ENCODE data around the gene ZBTB38.
A peak's percentile ranks its signal among the peaks of the same experiment; 100 is the strongest.

ZBTB38 gene

DNA sequence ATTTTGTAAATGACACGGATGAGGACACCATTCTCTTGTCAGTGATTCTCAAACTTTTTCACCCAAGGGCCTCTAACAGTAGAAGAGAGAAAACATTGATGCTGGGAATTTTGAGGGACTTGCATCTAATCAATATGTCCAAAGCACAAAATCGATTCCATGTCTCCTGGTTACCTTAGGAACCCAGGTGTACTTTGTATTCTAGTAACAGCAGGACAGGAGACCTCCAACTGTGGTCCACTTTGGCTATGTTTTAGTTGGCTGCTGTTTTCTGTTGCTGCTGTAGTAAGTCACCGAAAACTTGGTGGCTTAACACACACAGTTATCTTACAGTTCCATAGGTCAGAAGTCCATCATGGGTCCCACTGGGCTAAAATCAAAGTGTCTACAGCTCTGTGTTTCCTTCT lies 24.4 kb upstream of the ZBTB38 start:
- no peak for DNase-seq
- H3K4me1 Mint-ChIP-seq, result peaks cover 9% of the 10 kb centered on the region
- no peak overlapping the region for H3K27ac Mint-ChIP-seq
- peaks cover 6% of the 10 kb centered on the region for H3K27me3 Mint-ChIP-seq (ENCODE audit: low read depth, poor library complexity)
- no peaks in the 10 kb centered on the region for H3K36me3 Mint-ChIP-seq (ENCODE audit: low read depth)
- no peak overlapping the region for H3K4me3 Mint-ChIP-seq
- TF ChIP-seq, protein P1, sequence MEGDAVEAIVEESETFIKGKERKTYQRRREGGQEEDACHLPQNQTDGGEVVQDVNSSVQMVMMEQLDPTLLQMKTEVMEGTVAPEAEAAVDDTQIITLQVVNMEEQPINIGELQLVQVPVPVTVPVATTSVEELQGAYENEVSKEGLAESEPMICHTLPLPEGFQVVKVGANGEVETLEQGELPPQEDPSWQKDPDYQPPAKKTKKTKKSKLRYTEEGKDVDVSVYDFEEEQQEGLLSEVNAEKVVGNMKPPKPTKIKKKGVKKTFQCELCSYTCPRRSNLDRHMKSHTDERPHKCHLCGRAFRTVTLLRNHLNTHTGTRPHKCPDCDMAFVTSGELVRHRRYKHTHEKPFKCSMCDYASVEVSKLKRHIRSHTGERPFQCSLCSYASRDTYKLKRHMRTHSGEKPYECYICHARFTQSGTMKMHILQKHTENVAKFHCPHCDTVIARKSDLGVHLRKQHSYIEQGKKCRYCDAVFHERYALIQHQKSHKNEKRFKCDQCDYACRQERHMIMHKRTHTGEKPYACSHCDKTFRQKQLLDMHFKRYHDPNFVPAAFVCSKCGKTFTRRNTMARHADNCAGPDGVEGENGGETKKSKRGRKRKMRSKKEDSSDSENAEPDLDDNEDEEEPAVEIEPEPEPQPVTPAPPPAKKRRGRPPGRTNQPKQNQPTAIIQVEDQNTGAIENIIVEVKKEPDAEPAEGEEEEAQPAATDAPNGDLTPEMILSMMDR (IDR thresholded peaks at IDR 0.05), result no peak
- H3K9me3 Mint-ChIP-seq, result peaks cover 14% of the 10 kb centered on the region

DNA sequence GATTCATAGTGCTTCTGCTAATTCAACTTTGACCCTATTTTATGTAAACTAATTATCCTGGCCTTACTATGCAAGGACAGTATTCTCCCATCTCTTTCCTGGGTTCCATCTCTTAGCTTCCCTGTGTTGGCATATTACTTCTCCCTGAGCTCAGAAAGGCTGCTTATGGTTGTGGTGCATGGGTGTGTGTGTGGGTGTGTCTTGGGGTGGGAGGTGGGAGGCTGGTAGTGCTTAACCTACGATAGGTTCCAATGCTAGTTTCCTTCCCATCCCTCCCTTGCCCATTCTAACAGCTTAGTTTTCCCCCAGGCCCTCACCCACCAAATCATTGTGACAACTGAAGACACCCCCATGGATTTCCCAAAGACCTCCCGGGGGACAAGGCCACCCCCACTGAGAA lies 22.8 kb upstream of the ZBTB38 start:
- no peak overlapping the region for H3K27ac Mint-ChIP-seq
- H3K27me3 Mint-ChIP-seq (ENCODE audit: low read depth, poor library complexity), result peaks cover 4% of the 10 kb centered on the region
- TF ChIP-seq, protein P1 (IDR thresholded peaks at IDR 0.05), result no peak
- no peak for DNase-seq
- no peaks in the 10 kb centered on the region for H3K36me3 Mint-ChIP-seq (ENCODE audit: low read depth)
- H3K4me3 Mint-ChIP-seq, result no peak overlapping the region
- H3K9me3 Mint-ChIP-seq, result peaks cover 10% of the 10 kb centered on the region
- H3K4me1 Mint-ChIP-seq, result peaks cover 9% of the 10 kb centered on the region

DNA sequence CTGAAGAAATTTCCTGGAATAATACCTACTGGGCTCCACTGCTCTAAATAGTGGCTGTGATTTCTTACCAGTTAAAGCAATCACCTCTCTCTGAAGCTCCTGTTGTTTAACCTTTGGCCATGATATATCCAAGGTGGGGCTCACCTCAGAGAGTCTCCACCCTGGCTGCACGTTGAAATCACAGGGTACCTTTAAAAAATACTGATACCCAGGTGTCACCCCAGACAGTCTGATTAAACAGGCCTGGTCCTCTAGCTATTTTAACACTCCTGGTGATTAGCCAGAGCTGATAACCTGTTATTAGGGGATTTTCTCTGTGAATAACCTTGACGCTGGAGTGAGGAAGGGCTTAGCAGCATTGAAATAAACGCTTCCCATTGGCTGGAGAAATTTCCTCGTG lies 22.3 kb upstream of the ZBTB38 start:
- peaks cover 9% of the 10 kb centered on the region for H3K4me1 Mint-ChIP-seq
- DNase-seq, result no peak
- TF ChIP-seq, protein P1 (IDR thresholded peaks at IDR 0.05), result no peak
- H3K27ac Mint-ChIP-seq, result no peak overlapping the region
- peaks cover 4% of the 10 kb centered on the region for H3K27me3 Mint-ChIP-seq (ENCODE audit: low read depth, poor library complexity)
- H3K4me3 Mint-ChIP-seq, result no peak overlapping the region
- H3K9me3 Mint-ChIP-seq, result peaks cover 11% of the 10 kb centered on the region
- no peaks in the 10 kb centered on the region for H3K36me3 Mint-ChIP-seq (ENCODE audit: low read depth)

DNA sequence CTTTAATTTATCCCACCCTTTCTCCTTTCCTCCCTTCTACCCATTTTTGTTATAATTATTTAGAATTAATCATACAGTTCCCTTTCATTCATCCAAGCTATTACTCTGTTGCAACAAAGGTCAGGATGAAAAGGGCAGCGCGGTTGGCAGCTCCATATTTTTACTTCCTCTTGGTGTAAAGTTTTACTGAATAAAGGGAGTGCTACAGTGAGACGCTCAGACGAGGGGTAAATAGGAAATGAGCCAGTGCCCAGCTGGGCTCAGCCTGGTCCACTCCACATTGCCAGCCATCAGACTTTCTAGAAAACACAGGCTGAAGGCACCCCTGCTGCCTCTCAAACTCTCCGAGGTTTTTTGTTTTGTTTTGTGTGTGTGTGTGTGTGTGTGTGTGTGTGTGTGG lies 21.9 kb upstream of the ZBTB38 start:
- no peak for DNase-seq
- Mint-ChIP-seq H3K27ac (no peak overlapping the region), H3K9me3 (peaks cover 11% of the 10 kb centered on the region), H3K4me1 (peaks cover 9% of the 10 kb centered on the region), H3K36me3 (ENCODE audit: low read depth) (no peaks in the 10 kb centered on the region), H3K4me3 (no peak overlapping the region), H3K27me3 (ENCODE audit: low read depth, poor library complexity) (peaks cover 4% of the 10 kb centered on the region)
- TF ChIP-seq, protein P1 (IDR thresholded peaks at IDR 0.05), result no peak

DNA sequence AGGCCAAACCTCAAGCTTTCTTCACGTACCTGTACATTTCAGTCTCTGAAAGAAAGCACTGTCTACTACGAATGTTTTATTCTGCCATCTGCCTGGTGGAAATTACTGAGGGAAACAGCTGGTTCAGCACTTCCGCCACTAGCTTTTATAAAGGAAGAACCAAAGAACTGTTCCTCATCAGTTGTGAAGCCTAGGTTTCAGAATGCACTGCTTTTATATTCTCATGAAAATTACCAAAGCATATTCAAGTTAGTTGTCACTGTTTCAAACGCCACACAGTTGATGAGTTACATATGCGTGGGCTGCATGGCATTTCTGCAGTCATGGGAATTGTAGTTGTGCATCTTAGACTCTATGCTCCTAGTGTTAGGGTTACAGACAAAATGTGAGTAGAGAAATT lies 21.5 kb upstream of the ZBTB38 start:
- peaks cover 9% of the 10 kb centered on the region for H3K4me1 Mint-ChIP-seq
- peak overlapping the region; percentile 19 for H3K27ac Mint-ChIP-seq
- TF ChIP-seq, protein P1 (IDR thresholded peaks at IDR 0.05), result no peak
- peaks cover 4% of the 10 kb centered on the region for H3K27me3 Mint-ChIP-seq (ENCODE audit: low read depth, poor library complexity)
- no peaks in the 10 kb centered on the region for H3K36me3 Mint-ChIP-seq (ENCODE audit: low read depth)
- no peak for DNase-seq
- peaks cover 11% of the 10 kb centered on the region for H3K9me3 Mint-ChIP-seq
- no peak overlapping the region for H3K4me3 Mint-ChIP-seq

DNA sequence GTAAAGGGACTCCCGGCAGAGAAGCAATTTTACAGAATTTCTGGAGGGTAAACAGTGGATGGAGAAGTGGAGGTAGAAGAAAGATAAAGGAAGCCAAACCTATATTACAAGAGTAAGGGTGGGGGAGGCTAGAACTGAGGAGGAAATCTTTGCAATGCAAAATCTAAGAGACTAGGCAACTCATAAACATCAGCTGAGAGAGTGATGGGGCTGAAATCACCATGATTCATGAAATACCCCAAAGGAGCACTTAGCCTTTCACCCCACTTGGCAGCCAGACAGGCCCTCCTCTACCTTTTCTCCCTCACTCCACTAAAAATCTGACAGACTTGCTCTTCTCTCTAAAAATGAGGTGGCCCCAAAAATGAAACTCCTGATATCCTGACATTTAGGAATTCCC lies 19.5 kb upstream of the ZBTB38 start:
- H3K27ac Mint-ChIP-seq, result no peak overlapping the region
- no peak for DNase-seq
- H3K4me1 Mint-ChIP-seq, result peaks cover 22% of the 10 kb centered on the region
- no peaks in the 10 kb centered on the region for H3K27me3 Mint-ChIP-seq (ENCODE audit: low read depth, poor library complexity)
- H3K4me3 Mint-ChIP-seq, result no peak overlapping the region
- no peaks in the 10 kb centered on the region for H3K36me3 Mint-ChIP-seq (ENCODE audit: low read depth)
- H3K9me3 Mint-ChIP-seq, result peaks cover 11% of the 10 kb centered on the region
- TF ChIP-seq, protein P1 (IDR thresholded peaks at IDR 0.05), result no peak

Measured in nephron progenitor cell (in vitro differentiated cells).